ENCODE measurements around the gene TPTE2. TPM values are rescaled to one million over a fixed set of nuclear protein-coding genes. Genes with fewer than 3 reads are reported as not detected.
A peak's percentile ranks its signal among the peaks of the same experiment; 100 is the strongest.
"Not testable (repeated sequence)": the region's sequence is repeated elsewhere in the genome, so short reads cannot be mapped to it uniquely, and the experiment has no call there.

TPTE2 gene
- polyA plus RNA-seq: under 1 TPM in 2 of 4 donors, not detected in 2; 0.03 to 0.18 TPM
- long read RNA-seq, donor 1: 0 reads
- long read RNA-seq, donor 2: 0 reads
- long read RNA-seq, donor 3: 0 reads
- long read RNA-seq, donor 4: 0 reads
- long read RNA-seq, donor 5: 0 reads
- long read RNA-seq, donor 6: 0 reads
- long read RNA-seq, donor 7: 0 reads
- long read RNA-seq, donor 8: 0 reads
- long read RNA-seq, donor 9: 0 reads
- long read RNA-seq, donor 10: 0 reads

GRCh38 chr13:19561127-19561582 is at the start of gene TPTE2:
TPTE2 (minus strand) TSS chr13:19561532; CDS start chr13:19503234, 58,298 bp downstream.
- DNase-seq; H3K9me3 ChIP-seq (ENCODE audit: control insufficient read depth in 2 of 2, insufficient read depth in 1 of 2, low read depth in 1 of 2, low read length in 1 of 2); FAIRE-seq; H3K4me1 ChIP-seq (ENCODE audit: control insufficient read depth in 3 of 3, insufficient read depth in 2 of 3, low read depth in 1 of 3, low read length in 2 of 3); H3K27me3 ChIP-seq (ENCODE audit: control insufficient read depth in 3 of 3, insufficient read depth in 3 of 3, low read length in 3 of 3); H3K4me3 ChIP-seq (ENCODE audit: low read depth in 1 of 3, low read length in 3 of 3); H3K27ac ChIP-seq (ENCODE audit: low read depth in 1 of 3, low read length in 2 of 3); H3K36me3 ChIP-seq (ENCODE audit: control insufficient read depth in 3 of 3, insufficient read depth in 2 of 3, low read depth in 1 of 3, low read length in 3 of 3): not testable (repeated sequence)
- 86 to 92% (median 90%) methylated on average over 25 to 32 of the region's 32 CpGs for WGBS, 3 donors

- Histone ChIP-seq H3K27me3 (ENCODE audit: control insufficient read depth in 3 of 3, insufficient read depth in 3 of 3, low read length in 3 of 3) (peaks cover 0 to 5% (median 0%) of the 10 kb centered on the region in 3 donors), H3K9me3 (ENCODE audit: control insufficient read depth in 2 of 2, insufficient read depth in 1 of 2, low read depth in 1 of 2, low read length in 1 of 2) (peaks cover 2 to 10% of the 10 kb centered on the region in 2 donors), H3K4me3 (ENCODE audit: low read depth in 1 of 3, low read length in 3 of 3) (no peak overlapping the region), H3K36me3 (ENCODE audit: control insufficient read depth in 3 of 3, insufficient read depth in 2 of 3, low read depth in 1 of 3, low read length in 3 of 3) (no peaks in the 10 kb centered on the region), H3K4me1 (ENCODE audit: control insufficient read depth in 3 of 3, insufficient read depth in 2 of 3, low read depth in 1 of 3, low read length in 2 of 3) (no peaks in the 10 kb centered on the region), H3K27ac (ENCODE audit: low read depth in 1 of 3, low read length in 2 of 3) (no peak overlapping the region)
- DNase-seq (no peak), FAIRE-seq (no peak)
- WGBS, 3 donors: 94 to 96% (median 95%) methylated on average over 10 of the region's 10 CpGs
Observed at GRCh38 chr13:19607523-19608078, 46.3 kb upstream of the TPTE2 start.

GRCh38 chr13:19606737-19607136 is 45.4 kb upstream of the TPTE2 start:
- 86 to 95% (median 93%) methylated on average over 2 of the region's 2 CpGs for WGBS, 3 donors
- FAIRE-seq: no peak

GRCh38 chr13:19606152-19606551 is 44.8 kb upstream of the TPTE2 start:
- peaks cover 2 to 10% of the 10 kb centered on the region in 2 donors for H3K9me3 ChIP-seq (ENCODE audit: control insufficient read depth in 2 of 2, insufficient read depth in 1 of 2, low read depth in 1 of 2, low read length in 1 of 2)
- peaks cover 0 to 2% (median 0%) of the 10 kb centered on the region in 3 donors for H3K4me1 ChIP-seq (ENCODE audit: control insufficient read depth in 3 of 3, insufficient read depth in 2 of 3, low read depth in 1 of 3, low read length in 2 of 3)
- no peaks in the 10 kb centered on the region for H3K36me3 ChIP-seq (ENCODE audit: control insufficient read depth in 3 of 3, insufficient read depth in 2 of 3, low read depth in 1 of 3, low read length in 3 of 3)
- H3K27ac ChIP-seq (ENCODE audit: low read depth in 1 of 3, low read length in 2 of 3): no peak overlapping the region
- FAIRE-seq (no peak), DNase-seq (no peak)
- H3K27me3 ChIP-seq (ENCODE audit: control insufficient read depth in 3 of 3, insufficient read depth in 3 of 3, low read length in 3 of 3): peaks cover 0 to 7% (median 4%) of the 10 kb centered on the region in 3 donors
- no peak overlapping the region for H3K4me3 ChIP-seq (ENCODE audit: low read depth in 1 of 3, low read length in 3 of 3)

More at GRCh38 chr13:19606737-19607136, 45.4 kb upstream of the TPTE2 start:
- H3K27ac ChIP-seq (ENCODE audit: low read depth in 1 of 3, low read length in 2 of 3): no peak overlapping the region
- no peaks in the 10 kb centered on the region for H3K36me3 ChIP-seq (ENCODE audit: control insufficient read depth in 3 of 3, insufficient read depth in 2 of 3, low read depth in 1 of 3, low read length in 3 of 3)
- no peak overlapping the region for H3K4me3 ChIP-seq (ENCODE audit: low read depth in 1 of 3, low read length in 3 of 3)
- H3K27me3 ChIP-seq (ENCODE audit: control insufficient read depth in 3 of 3, insufficient read depth in 3 of 3, low read length in 3 of 3): peaks cover 0 to 5% (median 4%) of the 10 kb centered on the region in 3 donors
- H3K4me1 ChIP-seq (ENCODE audit: control insufficient read depth in 3 of 3, insufficient read depth in 2 of 3, low read depth in 1 of 3, low read length in 2 of 3): no peaks in the 10 kb centered on the region
- H3K9me3 ChIP-seq (ENCODE audit: control insufficient read depth in 2 of 2, insufficient read depth in 1 of 2, low read depth in 1 of 2, low read length in 1 of 2): peaks cover 2 to 10% of the 10 kb centered on the region in 2 donors
- no peak for DNase-seq

- peaks cover 0 to 2% (median 0%) of the 10 kb centered on the region in 3 donors for H3K4me1 ChIP-seq (ENCODE audit: control insufficient read depth in 3 of 3, insufficient read depth in 2 of 3, low read depth in 1 of 3, low read length in 2 of 3)
Observed at GRCh38 chr13:19605161-19605955, 44.0 kb upstream of the TPTE2 start.

GRCh38 chr13:19604306-19604705 is 43.0 kb upstream of the TPTE2 start:
- no peaks in the 10 kb centered on the region for H3K36me3 ChIP-seq (ENCODE audit: control insufficient read depth in 3 of 3, insufficient read depth in 2 of 3, low read depth in 1 of 3, low read length in 3 of 3)
- WGBS, 3 donors: 65 to 83% (median 74%) methylated on average over 6 of the region's 6 CpGs
- H3K27me3 ChIP-seq (ENCODE audit: control insufficient read depth in 3 of 3, insufficient read depth in 3 of 3, low read length in 3 of 3): peaks cover 0 to 7% (median 4%) of the 10 kb centered on the region in 3 donors
- H3K4me1 ChIP-seq (ENCODE audit: control insufficient read depth in 3 of 3, insufficient read depth in 2 of 3, low read depth in 1 of 3, low read length in 2 of 3): peaks cover 0 to 2% (median 0%) of the 10 kb centered on the region in 3 donors
- H3K27ac ChIP-seq (ENCODE audit: low read depth in 1 of 3, low read length in 2 of 3): no peak overlapping the region
- DNase-seq (no peak), FAIRE-seq (no peak)
- H3K4me3 ChIP-seq (ENCODE audit: low read depth in 1 of 3, low read length in 3 of 3): no peak overlapping the region
- H3K9me3 ChIP-seq (ENCODE audit: control insufficient read depth in 2 of 2, insufficient read depth in 1 of 2, low read depth in 1 of 2, low read length in 1 of 2): peaks cover 2 to 10% of the 10 kb centered on the region in 2 donors

More at GRCh38 chr13:19605161-19605955, 44.0 kb upstream of the TPTE2 start:
- Histone ChIP-seq H3K27ac (ENCODE audit: low read depth in 1 of 3, low read length in 2 of 3) (no peak overlapping the region), H3K27me3 (ENCODE audit: control insufficient read depth in 3 of 3, insufficient read depth in 3 of 3, low read length in 3 of 3) (peaks cover 0 to 7% (median 4%) of the 10 kb centered on the region in 3 donors), H3K36me3 (ENCODE audit: control insufficient read depth in 3 of 3, insufficient read depth in 2 of 3, low read depth in 1 of 3, low read length in 3 of 3) (no peaks in the 10 kb centered on the region), H3K4me3 (ENCODE audit: low read depth in 1 of 3, low read length in 3 of 3) (no peak overlapping the region), H3K9me3 (ENCODE audit: control insufficient read depth in 2 of 2, insufficient read depth in 1 of 2, low read depth in 1 of 2, low read length in 1 of 2) (peaks cover 2 to 10% of the 10 kb centered on the region in 2 donors)
- 89 to 91% (median 91%) methylated on average over 7 of the region's 7 CpGs for WGBS, 3 donors
- DNase-seq (no peak), FAIRE-seq (no peak)

- WGBS, 3 donors: 1 to 2% (median 1%) methylated on average over 58 to 108 of the region's 108 CpGs
- Histone ChIP-seq H3K9me3 (ENCODE audit: control insufficient read depth in 2 of 2, insufficient read depth in 1 of 2, low read depth in 1 of 2, low read length in 1 of 2) (peaks cover 2 to 10% of the 10 kb centered on the region in 2 donors), H3K4me1 (ENCODE audit: control insufficient read depth in 3 of 3, insufficient read depth in 2 of 3, low read depth in 1 of 3, low read length in 2 of 3) (peaks cover 0 to 2% (median 0%) of the 10 kb centered on the region in 3 donors), H3K27me3 (ENCODE audit: control insufficient read depth in 3 of 3, insufficient read depth in 3 of 3, low read length in 3 of 3) (peaks cover 0 to 7% (median 4%) of the 10 kb centered on the region in 3 donors), H3K36me3 (ENCODE audit: control insufficient read depth in 3 of 3, insufficient read depth in 2 of 3, low read depth in 1 of 3, low read length in 3 of 3) (no peaks in the 10 kb centered on the region), H3K4me3 (ENCODE audit: low read depth in 1 of 3, low read length in 3 of 3) (peak overlapping the region; percentile 24 to 74 (median 56)), H3K27ac (ENCODE audit: low read depth in 1 of 3, low read length in 2 of 3) (no peak overlapping the region)
- FAIRE-seq (no peak), DNase-seq (peak; percentile 20 to 69)
Observed at GRCh38 chr13:19601749-19602725, 40.7 kb upstream of the TPTE2 start.

All from small intestine (tissue), 16 donors.